GM03348 (cell line): Measurements from ENCODE around the gene CRX.
"Not testable (repeated sequence)": the region's sequence is repeated elsewhere in the genome, so short reads cannot be mapped to it uniquely, and the experiment has no call there.

Source experiments
- DNase-seq: peaks from one replicate; pipeline ENCODE4 v3.0.0; 2012; ENCODE audit warnings: low spot score

The CRX gene

DNA sequence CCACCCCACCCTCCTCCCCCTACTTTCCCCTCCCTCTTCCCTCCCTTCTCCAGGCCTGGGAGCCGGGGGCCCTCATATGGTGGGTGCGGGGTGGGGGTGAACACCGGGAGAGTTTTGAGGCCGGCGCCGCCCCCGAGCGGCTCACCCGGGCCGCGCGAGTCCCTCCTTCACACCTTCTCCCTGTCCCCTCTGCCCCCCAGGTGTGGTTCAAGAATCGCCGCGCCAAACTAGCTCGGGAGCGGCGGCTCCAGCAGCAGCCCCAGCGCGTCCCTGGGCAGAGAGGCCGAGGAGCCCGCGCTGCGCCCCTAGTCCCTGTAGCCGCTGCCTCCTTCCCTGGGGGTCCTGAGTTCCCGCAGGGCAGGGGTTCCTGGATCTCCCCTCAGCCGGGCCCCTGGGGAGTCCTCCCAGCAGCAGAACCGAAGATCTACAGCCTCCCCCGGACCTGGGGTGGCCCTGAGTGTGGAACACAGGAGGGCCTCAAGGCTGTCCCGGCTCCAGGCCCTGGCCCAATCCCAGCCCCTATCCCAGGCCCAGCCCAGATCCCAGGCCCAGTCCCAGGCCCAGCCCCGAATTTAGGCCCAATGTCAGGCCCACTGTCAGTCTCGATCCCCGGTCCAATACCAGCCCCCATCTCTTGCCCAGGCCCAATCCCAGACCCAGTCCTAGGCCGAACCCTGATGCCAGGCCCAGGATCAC lies 39.0 kb downstream of the CRX start:
- DNase-seq = no peak

DNA sequence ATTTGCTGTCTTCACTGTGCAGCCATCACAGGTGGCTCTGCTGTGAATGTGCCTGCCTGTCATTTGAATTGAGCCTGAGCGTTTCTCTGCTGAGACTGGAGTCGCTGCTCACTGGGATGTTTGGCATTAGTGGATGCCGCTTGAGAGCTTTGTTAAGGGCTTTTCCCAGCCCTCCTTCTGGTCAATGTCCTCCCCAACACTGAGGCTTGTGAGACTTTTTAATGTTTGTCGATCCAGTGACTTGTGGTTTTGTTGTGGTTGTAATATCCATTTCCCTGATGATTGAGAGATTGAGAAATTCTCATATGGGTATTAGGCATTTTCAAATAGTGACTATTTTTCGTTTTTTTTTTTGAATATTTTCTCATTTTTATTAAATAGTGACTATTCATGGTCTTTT lies 39.9 kb downstream of the CRX start:
- no peak for DNase-seq

DNA sequence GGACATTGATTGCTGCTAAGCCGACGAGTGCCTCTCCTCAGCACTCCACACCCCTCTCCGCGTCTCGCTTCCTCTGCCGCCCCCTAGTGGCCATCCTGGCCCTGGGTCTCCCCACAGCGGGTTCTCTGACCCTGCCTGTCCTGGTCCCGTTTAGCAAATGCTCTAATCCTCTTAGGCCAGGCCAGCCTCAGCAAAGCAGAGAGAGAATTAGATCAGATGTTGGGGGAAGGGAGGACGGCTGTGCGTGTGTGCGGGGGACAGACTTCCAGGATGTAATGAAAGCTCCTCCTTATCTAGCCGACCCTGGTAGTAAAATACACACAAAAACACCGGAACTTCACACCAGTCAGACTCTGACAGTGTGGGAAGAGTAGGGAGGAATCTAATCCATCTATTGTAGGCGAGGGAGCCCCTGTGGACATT lies 41.8 kb downstream of the CRX start:
- DNase-seq = peak; percentile 96

DNA sequence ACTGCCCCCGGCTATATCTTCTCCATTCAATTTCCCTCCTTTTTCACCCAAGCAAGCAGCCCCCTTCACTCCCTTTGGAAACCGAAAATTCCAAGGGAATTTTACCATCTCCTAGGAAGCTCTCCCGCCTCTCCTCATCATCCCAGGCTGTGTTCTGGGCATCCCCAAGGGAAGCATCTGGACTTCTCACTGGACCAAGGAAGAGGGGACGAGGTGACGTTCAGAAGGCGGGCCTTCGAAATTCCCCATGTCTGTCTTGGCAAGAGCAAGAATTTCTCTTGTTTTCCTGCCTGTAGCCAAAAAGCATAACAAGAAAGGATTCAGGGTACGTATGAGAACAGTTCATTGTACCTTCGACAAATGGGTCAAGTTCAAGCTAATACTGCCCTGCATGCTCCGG lies 43.4 kb downstream of the CRX start:
- no peak for DNase-seq

DNA sequence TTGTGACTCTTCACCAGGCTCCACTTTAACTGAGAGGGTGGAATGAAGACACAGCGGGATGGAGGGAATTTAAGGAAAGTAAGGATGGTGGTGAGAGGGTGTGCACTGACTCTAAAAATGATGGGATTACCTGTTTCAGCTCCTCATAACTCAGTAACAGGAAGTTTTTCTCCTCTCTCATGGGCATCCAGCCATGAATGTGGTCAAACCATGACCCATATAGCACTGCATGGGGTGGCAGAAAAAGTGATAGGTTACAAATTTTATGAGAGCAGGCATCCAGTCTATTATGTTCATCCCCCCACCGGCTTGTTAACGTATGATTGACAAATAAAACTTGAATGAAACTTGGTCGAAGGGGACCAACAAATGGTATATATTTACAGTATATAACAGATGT lies 57.2 kb downstream of the CRX start:
- no peak for DNase-seq

DNA sequence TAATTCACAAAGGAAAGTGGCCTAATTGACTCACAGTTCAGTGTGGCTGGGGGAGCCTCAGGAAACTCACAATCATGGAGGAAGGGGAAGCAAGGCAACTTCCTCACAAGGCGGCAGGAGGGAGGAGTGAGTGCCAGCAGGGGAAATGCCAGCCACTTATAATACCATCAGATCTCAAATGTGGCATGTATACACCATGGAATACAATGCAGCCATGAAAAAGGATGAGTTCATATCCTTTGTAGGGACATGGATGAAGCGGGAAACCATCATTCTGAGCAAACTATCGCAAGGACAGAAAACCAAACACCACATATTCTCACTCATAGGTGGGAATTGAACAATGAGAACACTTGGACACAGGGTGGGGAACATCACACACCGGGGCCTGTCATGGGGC lies 57.6 kb downstream of the CRX start:
- not testable (repeated sequence) for DNase-seq

DNA sequence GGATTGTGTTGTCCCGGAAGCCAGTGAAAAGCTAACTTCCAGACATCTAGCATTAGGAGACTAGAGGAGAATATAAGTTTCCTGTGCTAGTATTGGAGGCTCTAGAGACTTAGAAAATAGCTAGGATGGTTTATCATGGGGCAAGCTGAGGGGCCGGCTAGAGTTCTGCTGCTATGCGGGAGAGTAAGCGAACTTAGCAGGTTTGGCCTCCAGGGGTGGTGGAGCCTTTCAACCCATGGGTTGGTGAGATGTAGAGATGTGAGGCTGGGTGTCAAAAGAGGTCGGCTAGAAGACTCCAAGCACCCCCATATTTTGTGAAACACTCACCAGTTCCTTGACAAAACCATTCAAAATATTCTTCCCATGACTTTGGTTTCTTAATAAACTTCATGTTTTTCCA lies 60.0 kb downstream of the CRX start:
- no peak for DNase-seq

DNA sequence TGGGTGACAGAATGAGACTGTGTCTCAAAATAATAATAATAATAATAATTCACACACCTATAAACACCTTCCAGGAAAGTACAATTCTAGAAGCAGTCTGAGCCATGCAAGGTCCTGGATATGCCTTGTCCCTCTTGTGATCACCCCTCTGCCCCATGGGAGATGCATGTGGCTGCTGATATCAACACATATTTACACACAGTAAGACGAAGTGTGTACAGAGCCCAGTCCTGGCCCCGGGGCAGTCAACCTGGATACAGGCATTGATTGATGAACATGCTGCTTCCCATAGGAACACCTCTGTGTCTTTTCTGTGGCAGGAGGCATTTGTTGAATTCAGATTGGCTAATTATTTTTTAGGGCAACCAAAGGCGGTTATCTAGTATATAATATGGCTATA lies 61.2 kb downstream of the CRX start:
- no peak for DNase-seq

DNA sequence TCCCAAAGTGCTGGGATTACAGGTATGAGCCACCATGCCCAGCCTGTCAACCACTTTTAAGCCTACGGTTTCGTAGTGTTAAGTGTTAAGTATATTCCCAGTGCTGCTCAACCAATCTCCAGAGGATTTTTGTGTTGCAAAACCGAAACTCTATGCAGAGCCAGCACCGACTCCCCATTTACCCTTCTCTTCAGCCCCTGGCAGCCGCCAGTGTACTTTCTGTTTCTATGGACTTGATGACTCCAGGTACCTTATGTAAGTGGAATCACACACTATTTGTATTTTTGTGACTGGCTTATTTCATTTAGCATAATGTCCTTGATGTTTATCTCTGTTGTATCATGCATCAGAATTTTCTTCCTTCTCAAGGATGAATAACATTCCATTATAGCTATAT lies 63.3 kb downstream of the CRX start:
- no peak for DNase-seq

DNA sequence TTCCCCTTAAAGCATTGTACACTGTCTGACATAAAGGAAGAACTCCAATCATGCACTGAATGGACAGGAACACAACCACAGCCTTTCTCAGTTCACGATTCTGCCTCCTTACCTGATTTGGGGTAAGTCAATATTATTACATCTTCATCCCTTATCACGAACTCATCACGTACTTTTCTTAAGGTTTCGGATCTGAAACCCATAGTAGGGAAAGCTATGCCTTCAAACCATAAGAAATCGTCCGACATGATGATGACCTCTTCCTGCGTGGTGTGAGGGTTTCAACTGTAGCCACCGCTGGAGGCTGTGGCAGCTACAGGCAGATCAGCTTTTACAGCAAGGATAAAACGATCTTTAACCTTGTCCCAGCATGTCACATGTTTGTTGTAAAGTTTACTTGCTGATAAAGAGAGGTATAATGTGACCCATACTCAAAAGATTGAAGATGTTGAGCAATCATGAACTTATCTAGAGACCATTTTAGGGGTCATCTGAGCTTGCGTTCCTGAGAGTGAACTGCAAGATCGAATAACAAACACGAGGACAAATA lies 64.3 kb downstream of the CRX start, which contains the start of gene SULT2A1:
Gene SULT2A1 (minus strand): TSS at position 306 of the 550 bp plus-strand sequence. CDS start 58 bp downstream, at position 248.
- no peak for DNase-seq

DNA sequence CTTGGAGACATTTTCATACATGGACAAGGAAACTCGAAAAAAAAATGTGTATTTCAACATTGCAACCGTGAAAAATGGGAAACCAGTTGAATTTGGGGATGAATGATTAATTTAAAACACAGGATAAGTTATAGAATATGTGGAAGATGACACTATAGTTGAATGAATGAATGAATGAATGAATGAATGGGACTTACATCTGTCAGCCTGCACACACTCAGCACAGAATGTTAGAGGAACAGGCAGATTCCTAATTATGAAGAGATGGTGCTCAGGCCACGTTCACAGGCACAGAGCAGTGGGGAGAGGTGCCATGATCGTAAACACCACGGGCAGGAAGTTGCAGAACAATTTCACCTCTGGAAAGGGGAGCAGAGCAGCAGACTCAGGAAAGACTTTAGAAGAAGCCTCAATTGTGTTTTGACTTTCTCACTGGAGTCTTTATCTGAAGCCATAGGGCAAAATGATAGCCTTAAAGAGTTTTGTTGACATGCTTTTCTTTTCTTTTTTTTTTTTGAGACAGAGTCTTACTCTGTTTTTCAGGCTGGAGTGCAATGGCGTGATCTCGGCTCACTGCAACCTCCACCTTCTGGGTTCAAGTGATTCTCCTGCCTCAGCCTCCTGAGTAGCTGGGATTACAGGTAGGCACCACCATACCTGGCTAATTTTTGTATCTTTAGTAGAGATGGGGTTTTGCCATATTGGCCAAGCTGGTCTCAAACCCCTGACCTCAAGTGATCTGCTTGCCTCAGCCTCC lies 69.3 kb downstream of the CRX start:
- DNase-seq = no peak

DNA sequence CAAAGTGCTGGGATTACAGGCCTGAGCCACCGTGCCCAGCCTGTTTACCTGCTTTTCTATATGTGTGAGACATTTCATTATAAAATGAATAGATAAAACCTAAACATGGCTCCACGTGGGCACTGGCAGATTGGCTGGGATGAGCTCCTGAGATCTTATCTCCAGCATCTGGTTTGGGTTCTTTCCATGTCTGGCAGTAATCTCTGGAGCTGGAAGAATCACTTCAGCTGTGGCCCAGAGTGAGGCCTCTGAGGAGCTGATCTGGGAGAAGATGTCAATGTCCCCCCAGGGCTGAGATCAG lies 69.8 kb downstream of the CRX start:
- no peak for DNase-seq

DNA sequence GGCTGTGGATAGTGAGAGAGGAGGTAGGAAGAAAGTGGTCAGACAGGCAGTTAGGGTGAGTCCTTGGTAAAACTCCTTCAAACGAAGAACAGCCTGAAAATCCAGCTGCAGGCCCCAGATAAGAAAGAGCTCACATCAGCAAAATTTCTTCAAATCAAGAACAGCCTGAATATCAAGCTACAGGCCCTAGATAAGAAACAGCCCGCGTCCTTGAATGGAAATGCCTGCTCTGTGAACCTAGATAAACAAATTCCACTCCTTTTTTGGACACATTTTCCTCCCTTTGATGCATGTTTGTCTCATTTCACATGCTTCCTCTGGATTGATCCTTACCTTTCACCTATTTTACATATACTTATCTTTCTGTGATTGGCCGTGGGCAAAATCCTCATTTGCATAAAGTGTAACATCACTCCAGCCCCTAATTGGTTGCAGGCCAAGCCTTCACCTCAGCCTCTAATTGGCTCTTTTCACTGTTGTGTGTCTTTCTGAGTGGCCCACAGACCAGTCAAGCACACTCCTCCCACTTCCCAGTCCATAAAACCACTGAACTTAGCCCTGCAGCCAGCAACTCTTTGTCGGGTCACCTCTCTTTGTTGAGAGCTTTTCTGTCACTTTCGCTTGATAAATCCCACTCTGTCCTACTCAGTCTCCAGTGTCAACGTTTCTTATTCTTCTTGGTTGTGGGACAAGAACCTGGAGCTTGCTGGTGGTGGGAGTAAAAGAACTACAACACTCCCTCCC lies 70.4 kb downstream of the CRX start:
- no peak for DNase-seq
